GM13976 (cell line): Measurements from ENCODE around the gene ZNF678.

Experiments
- DNase-seq: peaks from one replicate; pipeline ENCODE4 v3.0.0; 2012; ENCODE audit warnings: low spot score
- in situ Hi-C: fragments of 300-500 bp; cut with MboI; formaldehyde crosslinking; loops from one replicate; pipeline ENCODE4 v1.12.0; 2022; ENCODE audit warnings: low sequenced_read_pairs, mixed read lengths, inconsistent platforms; ENCODE audit not compliant: unreplicated experiment
- TF ChIP-seq, protein P1 (sequence below): IDR thresholded peaks from 2 replicates; pipeline ENCODE4 v1.5.1; 2012; ENCODE audit warnings: borderline replicate concordance, mild to moderate bottlenecking; ENCODE audit not compliant: insufficient read depth; ENCODE audit errors: extremely low read depth, missing control alignments, control extremely low read depth

Gene ZNF678

DNA sequence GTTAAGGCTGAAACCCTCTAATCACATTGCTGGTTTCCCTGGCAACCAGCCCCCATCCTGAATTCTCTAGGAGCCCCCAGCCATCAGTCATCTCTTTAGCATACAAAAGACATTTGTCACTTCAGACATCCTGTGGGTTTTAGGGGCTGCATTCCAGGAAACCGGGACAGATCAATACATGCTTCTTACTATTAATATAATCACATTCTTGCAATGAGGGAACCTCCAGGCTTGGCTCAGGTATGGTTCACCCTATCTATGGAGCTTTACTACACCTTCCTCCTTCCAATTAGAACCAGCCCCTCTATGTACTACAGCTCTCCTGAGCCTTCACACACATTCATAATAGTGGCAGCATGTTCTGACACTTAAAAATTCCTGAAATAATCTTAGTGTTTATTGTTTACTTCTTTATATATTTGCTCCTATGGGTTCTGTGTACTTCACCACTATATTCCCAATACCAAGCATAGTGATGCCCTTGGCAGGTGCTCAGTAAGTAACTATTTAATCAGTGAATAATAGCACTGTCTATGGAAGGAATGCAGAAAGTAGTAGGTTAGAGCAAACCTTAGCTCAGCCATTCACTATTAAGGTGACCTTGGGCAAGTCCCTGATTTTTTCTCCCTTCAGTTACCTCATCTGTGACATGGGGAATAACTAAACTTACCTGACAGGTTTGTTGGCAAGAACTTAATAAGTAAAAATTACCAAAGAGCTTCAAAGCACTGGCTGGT lies 59.6 kb downstream of the ZNF678 start:
- TF ChIP-seq, protein P1, sequence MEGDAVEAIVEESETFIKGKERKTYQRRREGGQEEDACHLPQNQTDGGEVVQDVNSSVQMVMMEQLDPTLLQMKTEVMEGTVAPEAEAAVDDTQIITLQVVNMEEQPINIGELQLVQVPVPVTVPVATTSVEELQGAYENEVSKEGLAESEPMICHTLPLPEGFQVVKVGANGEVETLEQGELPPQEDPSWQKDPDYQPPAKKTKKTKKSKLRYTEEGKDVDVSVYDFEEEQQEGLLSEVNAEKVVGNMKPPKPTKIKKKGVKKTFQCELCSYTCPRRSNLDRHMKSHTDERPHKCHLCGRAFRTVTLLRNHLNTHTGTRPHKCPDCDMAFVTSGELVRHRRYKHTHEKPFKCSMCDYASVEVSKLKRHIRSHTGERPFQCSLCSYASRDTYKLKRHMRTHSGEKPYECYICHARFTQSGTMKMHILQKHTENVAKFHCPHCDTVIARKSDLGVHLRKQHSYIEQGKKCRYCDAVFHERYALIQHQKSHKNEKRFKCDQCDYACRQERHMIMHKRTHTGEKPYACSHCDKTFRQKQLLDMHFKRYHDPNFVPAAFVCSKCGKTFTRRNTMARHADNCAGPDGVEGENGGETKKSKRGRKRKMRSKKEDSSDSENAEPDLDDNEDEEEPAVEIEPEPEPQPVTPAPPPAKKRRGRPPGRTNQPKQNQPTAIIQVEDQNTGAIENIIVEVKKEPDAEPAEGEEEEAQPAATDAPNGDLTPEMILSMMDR: no peak
- in situ Hi-C loops: no loop called here
- no peak for DNase-seq

DNA sequence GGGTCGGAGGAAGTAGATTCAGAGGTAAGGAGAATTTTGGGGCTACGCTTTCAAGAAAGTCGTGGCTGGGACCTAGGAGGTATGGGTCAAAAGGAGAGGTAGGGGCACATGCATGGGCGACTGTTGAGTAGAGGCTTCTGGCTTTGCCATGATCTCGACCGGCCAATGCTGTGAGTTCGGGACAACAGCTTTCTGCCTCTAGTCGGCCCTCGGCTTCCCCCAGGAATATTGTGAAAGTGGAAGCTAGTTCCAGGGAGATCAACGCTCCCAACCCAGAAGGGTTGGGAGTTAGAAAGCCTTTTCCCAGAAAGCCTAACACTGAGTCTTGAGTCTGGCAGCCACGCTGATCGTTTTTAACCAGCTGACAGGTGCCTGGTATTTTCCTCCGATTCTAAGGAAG lies 69.0 kb downstream of the ZNF678 start:
- in situ Hi-C loops: no loop called here
- TF ChIP-seq, protein P1: no peak
- DNase-seq: no peak

DNA sequence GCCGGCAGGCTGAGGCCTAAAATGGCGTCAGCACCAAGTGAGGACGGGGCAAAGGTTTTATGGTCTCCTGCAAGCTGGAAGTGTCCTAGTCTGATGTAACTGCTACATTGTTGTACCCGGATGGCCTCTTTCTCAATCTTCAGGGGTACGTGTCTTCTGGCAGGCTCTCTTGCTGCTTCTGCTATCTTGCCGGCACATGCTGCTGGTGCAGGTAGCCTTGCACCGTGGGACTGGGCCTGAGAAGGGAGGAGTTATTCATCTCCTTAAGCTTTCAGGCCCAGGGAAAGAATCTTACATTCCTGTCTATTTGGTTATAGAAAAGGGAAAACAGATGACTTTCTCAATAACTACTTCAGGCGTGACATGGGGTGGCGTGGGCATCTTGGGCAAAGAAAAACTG lies 72.2 kb downstream of the ZNF678 start:
- DNase-seq: no peak
- in situ Hi-C loops: no loop called here
- TF ChIP-seq, protein P1: no peak

DNA sequence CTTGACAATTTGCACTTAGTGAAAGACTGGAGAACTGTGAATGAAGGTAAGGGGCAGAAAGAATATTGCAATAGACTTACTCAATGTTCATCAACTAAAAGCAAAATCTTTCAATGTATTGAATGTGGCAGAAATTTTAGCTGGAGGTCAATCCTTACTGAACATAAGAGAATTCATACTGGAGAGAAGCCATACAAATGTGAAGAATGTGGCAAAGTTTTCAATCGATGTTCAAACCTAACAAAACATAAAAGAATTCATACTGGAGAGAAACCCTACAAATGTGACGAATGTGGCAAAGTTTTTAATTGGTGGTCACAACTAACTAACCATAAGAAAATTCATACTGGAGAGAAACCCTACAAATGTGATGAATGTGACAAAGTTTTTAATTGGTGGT lies 91.1 kb downstream of the ZNF678 start:
- DNase-seq: no peak
- TF ChIP-seq, protein P1: no peak
- in situ Hi-C loops: no loop called here

DNA sequence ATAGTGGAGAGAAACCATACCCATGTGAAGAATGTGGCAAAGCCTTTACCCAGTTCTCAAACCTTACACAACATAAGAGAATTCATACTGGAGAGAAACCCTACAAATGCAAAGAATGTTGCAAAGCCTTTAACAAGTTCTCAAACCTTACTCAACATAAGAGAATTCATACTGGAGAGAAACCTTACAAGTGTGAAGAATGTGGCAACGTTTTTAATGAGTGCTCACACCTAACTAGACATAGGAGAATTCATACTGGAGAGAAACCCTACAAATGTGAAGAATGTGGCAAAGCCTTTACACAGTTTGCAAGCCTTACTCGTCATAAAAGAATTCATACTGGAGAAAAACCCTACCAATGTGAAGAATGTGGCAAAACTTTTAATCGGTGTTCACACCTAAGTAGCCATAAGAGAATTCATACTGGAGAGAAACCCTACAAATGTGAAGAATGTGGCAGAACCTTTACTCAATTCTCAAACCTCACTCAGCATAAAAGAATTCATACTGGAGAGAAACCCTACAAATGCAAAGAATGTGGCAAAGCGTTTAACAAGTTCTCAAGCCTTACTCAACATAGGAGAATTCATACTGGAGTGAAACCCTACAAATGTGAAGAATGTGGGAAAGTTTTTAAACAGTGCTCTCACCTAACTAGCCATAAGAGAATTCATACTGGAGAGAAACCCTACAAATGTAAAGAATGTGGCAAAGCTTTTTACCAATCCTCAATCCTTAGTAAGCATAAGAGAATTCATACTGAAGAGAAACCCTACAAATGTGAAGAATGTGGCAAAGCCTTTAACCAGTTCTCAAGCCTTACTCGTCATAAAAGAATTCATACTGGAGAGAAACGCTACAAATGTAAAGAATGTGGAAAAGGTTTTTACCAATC lies 91.7 kb downstream of the ZNF678 start:
- TF ChIP-seq, protein P1: no peak
- in situ Hi-C loops: no loop called here
- DNase-seq: no peak

DNA sequence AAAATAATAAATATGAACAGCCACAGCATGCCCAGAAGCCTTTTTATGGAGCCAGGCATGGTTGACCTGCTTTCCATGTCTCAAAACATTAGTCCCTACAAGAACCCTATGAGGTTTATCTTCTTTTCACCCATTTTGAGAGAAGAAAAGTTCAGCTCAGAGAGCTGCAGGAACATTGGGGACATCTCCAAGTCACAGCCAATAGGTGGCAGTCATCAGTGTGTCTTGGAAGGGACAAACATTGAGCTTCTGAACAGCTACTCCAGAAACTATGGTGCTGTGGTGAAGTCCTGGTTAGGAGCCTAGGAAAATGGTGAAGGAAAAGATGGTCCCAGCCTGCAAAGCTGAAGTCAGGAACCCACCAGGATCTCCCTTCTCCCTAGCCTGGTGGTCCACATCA lies 98.1 kb downstream of the ZNF678 start:
- TF ChIP-seq, protein P1: no peak
- in situ Hi-C loops: no loop called here
- no peak for DNase-seq
